ENCODE data around the gene ALDH1A3.

DNA sequence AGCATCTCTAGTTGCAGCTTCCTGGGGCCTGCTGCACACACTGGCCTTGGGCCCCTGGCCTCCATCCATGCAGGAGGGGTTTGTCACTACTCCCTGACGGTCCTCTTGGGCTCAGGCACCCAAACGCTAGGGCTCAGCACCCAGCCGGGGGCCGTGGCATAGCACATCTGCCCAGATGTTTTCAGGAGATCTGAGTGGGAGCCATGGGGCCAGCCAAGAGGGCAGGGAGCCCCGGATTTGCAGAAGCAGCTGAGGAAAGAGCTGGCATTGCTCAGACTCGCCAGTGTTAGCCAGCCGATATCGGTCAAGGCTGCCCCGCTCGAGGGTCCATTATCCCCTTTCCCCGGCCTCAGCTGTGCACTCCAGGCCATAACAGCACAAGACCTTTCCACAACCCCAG lies 1.5 kb upstream of the ALDH1A3 start:
- TF ChIP-seq POLR2A (IDR thresholded peaks at IDR 0.05; ENCODE audit: low read length) (no peak), GATA1 (IDR thresholded peaks at IDR 0.05; ENCODE audit: low read depth, low read length) (no peak)

All from erythroblast (primary cell).